Activated naive CD8-positive, alpha-beta T cell treated with anti-CD3 and anti-CD28 coated beads, Interleukin-2, amount 10 ng/mL, durations not matched to agents 7 days and 5 days (primary cell): ENCODE measurements around the gene NEDD4L. TPM values are rescaled to one million over a fixed set of nuclear protein-coding genes. Genes with fewer than 3 reads are reported as not detected.
"Not testable (repeated sequence)": the region's sequence is repeated elsewhere in the genome, so short reads cannot be mapped to it uniquely, and the experiment has no call there.

Experiments
- ATAC-seq: fragments of 150-1000 bp; cut with Tn5 transposase; one replicate; pipeline ENCODE4 v1.10.0; 2021; ENCODE audit warnings: low read depth, moderate library complexity
- POLR2A ChIA-PET: fragments of 350-600 bp; sonication (Branson Sonifier 250); formaldehyde crosslinking; loops from one replicate; lab custom pipeline; 2021; ENCODE audit warnings: antibody characterized with exemption; lab: Charles Lee
- DNase-seq: peaks from one replicate; pipeline ENCODE4 v3.0.0; 2021
- H3K27ac Mint-ChIP-seq: one replicate; pipeline ENCODE4 v1.8.0; 2022; ENCODE audit warnings: mild to moderate bottlenecking, mixed read lengths
- H3K27me3 Mint-ChIP-seq: one replicate; pipeline ENCODE4 v1.8.0; 2022; ENCODE audit warnings: mild to moderate bottlenecking, moderate library complexity, mixed read lengths
- H3K36me3 Mint-ChIP-seq: one replicate; pipeline ENCODE4 v1.8.0; 2021; ENCODE audit warnings: mild to moderate bottlenecking, mixed read lengths
- H3K4me1 Mint-ChIP-seq: one replicate; pipeline ENCODE4 v1.8.0; 2021; ENCODE audit warnings: mixed read lengths
- H3K4me3 Mint-ChIP-seq: one replicate; pipeline ENCODE4 v1.8.0; 2022; ENCODE audit warnings: mild to moderate bottlenecking, moderate library complexity, mixed read lengths
- H3K9me3 Mint-ChIP-seq: one replicate; pipeline ENCODE4 v1.8.0; 2021; ENCODE audit warnings: mixed read lengths
- total RNA-seq, 2 experiments: library from RNA; stranded (reverse); gene quantifications; one replicate each; pipeline ENCODE4 v1.2.3, GENCODE V29; 2021

The NEDD4L gene
- total RNA-seq, 2 experiments from 2014 or later = 4.4 to 7.4 TPM

GRCh38 chr18:58264075-58264474, 220.0 kb downstream of the NEDD4L start:
- H3K9me3 Mint-ChIP-seq = no peaks in the 10 kb centered on the region
- H3K36me3 Mint-ChIP-seq = no peaks in the 10 kb centered on the region
- H3K27ac Mint-ChIP-seq = no peak overlapping the region
- POLR2A ChIA-PET = no interaction called here
- no peaks in the 10 kb centered on the region for H3K4me1 Mint-ChIP-seq
- H3K27me3 Mint-ChIP-seq = peaks cover 2% of the 10 kb centered on the region
- DNase-seq (no peak), ATAC-seq (no peak)
- H3K4me3 Mint-ChIP-seq = no peak overlapping the region

GRCh38 chr18:58264840-58265239, 220.8 kb downstream of the NEDD4L start:
- Mint-ChIP-seq H3K9me3 (no peaks in the 10 kb centered on the region), H3K4me3 (no peak overlapping the region), H3K27me3 (peaks cover 2% of the 10 kb centered on the region), H3K36me3 (no peaks in the 10 kb centered on the region), H3K27ac (no peak overlapping the region), H3K4me1 (no peaks in the 10 kb centered on the region)
- ATAC-seq (no peak), DNase-seq (no peak)
- POLR2A ChIA-PET = no interaction called here

GRCh38 chr18:58265489-58265888, 221.5 kb downstream of the NEDD4L start:
- H3K27ac Mint-ChIP-seq, H3K27me3 Mint-ChIP-seq, POLR2A ChIA-PET, H3K36me3 Mint-ChIP-seq, DNase-seq, ATAC-seq, H3K4me3 Mint-ChIP-seq, H3K9me3 Mint-ChIP-seq, H3K4me1 Mint-ChIP-seq: not testable (repeated sequence)

GRCh38 chr18:58266291-58266690, 222.3 kb downstream of the NEDD4L start:
- DNase-seq = no peak
- Mint-ChIP-seq H3K27me3 (peaks cover 2% of the 10 kb centered on the region), H3K36me3 (no peaks in the 10 kb centered on the region), H3K27ac (no peak overlapping the region), H3K9me3 (no peaks in the 10 kb centered on the region), H3K4me1 (no peaks in the 10 kb centered on the region), H3K4me3 (no peak overlapping the region)
- POLR2A ChIA-PET = no interaction called here
- no peak for ATAC-seq

GRCh38 chr18:58267493-58267892, 223.5 kb downstream of the NEDD4L start:
- H3K4me1 Mint-ChIP-seq = peaks cover under 1% of the 10 kb centered on the region
- POLR2A ChIA-PET = no interaction called here
- H3K27ac Mint-ChIP-seq = no peak overlapping the region
- DNase-seq (no peak), ATAC-seq (no peak)
- no peak overlapping the region for H3K4me3 Mint-ChIP-seq
- H3K9me3 Mint-ChIP-seq = no peaks in the 10 kb centered on the region
- H3K36me3 Mint-ChIP-seq = no peaks in the 10 kb centered on the region
- H3K27me3 Mint-ChIP-seq = peaks cover 2% of the 10 kb centered on the region

GRCh38 chr18:58268849-58269248, 224.8 kb downstream of the NEDD4L start:
- no peak for ATAC-seq
- no peak overlapping the region for H3K27ac Mint-ChIP-seq
- POLR2A ChIA-PET = no interaction called here
- H3K27me3 Mint-ChIP-seq = peaks cover 2% of the 10 kb centered on the region
- H3K36me3 Mint-ChIP-seq = no peaks in the 10 kb centered on the region
- H3K9me3 Mint-ChIP-seq = no peaks in the 10 kb centered on the region
- H3K4me1 Mint-ChIP-seq = peaks cover 6% of the 10 kb centered on the region
- DNase-seq = no peak
- no peak overlapping the region for H3K4me3 Mint-ChIP-seq

- Mint-ChIP-seq H3K27me3 (peaks cover 2% of the 10 kb centered on the region), H3K27ac (no peak overlapping the region), H3K4me1 (peaks cover 6% of the 10 kb centered on the region), H3K36me3 (no peaks in the 10 kb centered on the region), H3K9me3 (no peaks in the 10 kb centered on the region), H3K4me3 (no peak overlapping the region)
- DNase-seq (no peak), ATAC-seq (no peak)
- POLR2A ChIA-PET = no interaction called here
Observed at GRCh38 chr18:58269931-58270330, 225.9 kb downstream of the NEDD4L start.

- DNase-seq (no peak), ATAC-seq (no peak)
- Mint-ChIP-seq H3K27me3 (peaks cover 2% of the 10 kb centered on the region), H3K4me3 (no peak overlapping the region), H3K27ac (no peak overlapping the region), H3K4me1 (peaks cover 6% of the 10 kb centered on the region), H3K36me3 (no peaks in the 10 kb centered on the region), H3K9me3 (no peaks in the 10 kb centered on the region)
- POLR2A ChIA-PET = no interaction called here
Observed at GRCh38 chr18:58270396-58270795, 226.4 kb downstream of the NEDD4L start.

GRCh38 chr18:58271770-58272169, 227.7 kb downstream of the NEDD4L start:
- Mint-ChIP-seq H3K4me3 (no peak overlapping the region), H3K27ac (no peak overlapping the region), H3K9me3 (no peaks in the 10 kb centered on the region), H3K27me3 (peaks cover 2% of the 10 kb centered on the region), H3K4me1 (peaks cover 6% of the 10 kb centered on the region), H3K36me3 (no peaks in the 10 kb centered on the region)
- no peak for ATAC-seq
- no peak for DNase-seq
- POLR2A ChIA-PET = no interaction called here

GRCh38 chr18:58272209-58272608, 228.2 kb downstream of the NEDD4L start:
- Mint-ChIP-seq H3K4me3 (no peak overlapping the region), H3K27ac (no peak overlapping the region), H3K4me1 (peaks cover 6% of the 10 kb centered on the region), H3K27me3 (peaks cover 2% of the 10 kb centered on the region), H3K9me3 (no peaks in the 10 kb centered on the region), H3K36me3 (no peaks in the 10 kb centered on the region)
- no peak for DNase-seq
- POLR2A ChIA-PET = no interaction called here
- no peak for ATAC-seq

- Mint-ChIP-seq H3K36me3 (no peaks in the 10 kb centered on the region), H3K4me1 (peaks cover 6% of the 10 kb centered on the region), H3K27me3 (peaks cover 2% of the 10 kb centered on the region), H3K4me3 (no peak overlapping the region), H3K9me3 (no peaks in the 10 kb centered on the region), H3K27ac (peak overlapping the region; percentile 50)
- ATAC-seq (no peak), DNase-seq (no peak)
- POLR2A ChIA-PET = no interaction called here
Observed at GRCh38 chr18:58272779-58273435, 228.9 kb downstream of the NEDD4L start.

- no peak for ATAC-seq
- POLR2A ChIA-PET = no interaction called here
- Mint-ChIP-seq H3K27ac (no peak overlapping the region), H3K4me3 (no peak overlapping the region), H3K36me3 (no peaks in the 10 kb centered on the region), H3K27me3 (no peaks in the 10 kb centered on the region), H3K9me3 (no peaks in the 10 kb centered on the region), H3K4me1 (peaks cover 6% of the 10 kb centered on the region)
- DNase-seq = no peak
Observed at GRCh38 chr18:58275176-58275575, 231.2 kb downstream of the NEDD4L start.

GRCh38 chr18:58276789-58277739, 233.0 kb downstream of the NEDD4L start:
- POLR2A ChIA-PET = no interaction called here
- Mint-ChIP-seq H3K4me3 (no peak overlapping the region), H3K27ac (no peak overlapping the region), H3K27me3 (no peaks in the 10 kb centered on the region), H3K9me3 (no peaks in the 10 kb centered on the region), H3K36me3 (no peaks in the 10 kb centered on the region), H3K4me1 (peaks cover 6% of the 10 kb centered on the region)
- ATAC-seq (no peak), DNase-seq (no peak)
